Measurements from ENCODE around the gene UBTD2.
"Not testable (repeated sequence)": the region's sequence is repeated elsewhere in the genome, so short reads cannot be mapped to it uniquely, and the experiment has no call there.

Gene UBTD2

GRCh38 chr5:172283020-172283861 lies at the start of gene UBTD2:
Gene UBTD2, minus strand, starts transcription at chr5:172283764. Its CDS starts 99 bp downstream, at chr5:172283665.
- DNase-seq: peak; percentile 77

- DNase-seq: not testable (repeated sequence)
These were observed 43.3 kb upstream of the UBTD2 start for GRCh38 chr5:172326901-172327300.

GRCh38 chr5:172325452-172325851 lies 41.9 kb upstream of the UBTD2 start:
- DNase-seq: no peak

GRCh38 chr5:172322028-172322965 lies 38.7 kb upstream of the UBTD2 start:
- DNase-seq: no peak

- no peak for DNase-seq
These were observed 38.0 kb upstream of the UBTD2 start for GRCh38 chr5:172321593-172321992.

GRCh38 chr5:172319708-172320441 lies 36.3 kb upstream of the UBTD2 start:
- no peak for DNase-seq

GRCh38 chr5:172315587-172316493 lies 32.3 kb upstream of the UBTD2 start:
- DNase-seq: no peak

- DNase-seq: no peak
These were observed 30.4 kb upstream of the UBTD2 start for GRCh38 chr5:172313915-172314314.

GRCh38 chr5:172312286-172312685 lies 28.7 kb upstream of the UBTD2 start:
- DNase-seq: no peak

- DNase-seq: no peak
These were observed 28.0 kb upstream of the UBTD2 start for GRCh38 chr5:172311605-172312004.

- no peak for DNase-seq
These were observed 27.5 kb upstream of the UBTD2 start for GRCh38 chr5:172311026-172311425.

- DNase-seq: no peak
These were observed 21.8 kb upstream of the UBTD2 start for GRCh38 chr5:172305380-172305779.

- DNase-seq: no peak
These were observed 20.2 kb upstream of the UBTD2 start for GRCh38 chr5:172303572-172304335.

- no peak for DNase-seq
These were observed 19.6 kb upstream of the UBTD2 start for GRCh38 chr5:172303162-172303561.

- no peak for DNase-seq
These were observed 18.6 kb upstream of the UBTD2 start for GRCh38 chr5:172302047-172302710.

- no peak for DNase-seq
These were observed 16.4 kb upstream of the UBTD2 start for GRCh38 chr5:172299916-172300439.

GRCh38 chr5:172294831-172295230 lies 11.3 kb upstream of the UBTD2 start:
- DNase-seq: no peak

- DNase-seq: no peak
These were observed 10.3 kb upstream of the UBTD2 start for GRCh38 chr5:172293745-172294342.

- DNase-seq: peak; percentile 89
These were observed 9.6 kb upstream of the UBTD2 start for GRCh38 chr5:172293054-172293744.

Data from hematopoietic multipotent progenitor cell treated with erythropoietin and hydrocortisone succinate and interleukin-3 and kit ligand, for 6 days (in vitro differentiated cells).